ENCODE measurements around the gene PRKRA. TPM values are rescaled to one million over a fixed set of nuclear protein-coding genes. Genes with fewer than 3 reads are reported as not detected.

Gene PRKRA
- total RNA-seq, 6 experiments from 2014 or later, result 30.4 to 38.3 (median 33.7) TPM

DNA sequence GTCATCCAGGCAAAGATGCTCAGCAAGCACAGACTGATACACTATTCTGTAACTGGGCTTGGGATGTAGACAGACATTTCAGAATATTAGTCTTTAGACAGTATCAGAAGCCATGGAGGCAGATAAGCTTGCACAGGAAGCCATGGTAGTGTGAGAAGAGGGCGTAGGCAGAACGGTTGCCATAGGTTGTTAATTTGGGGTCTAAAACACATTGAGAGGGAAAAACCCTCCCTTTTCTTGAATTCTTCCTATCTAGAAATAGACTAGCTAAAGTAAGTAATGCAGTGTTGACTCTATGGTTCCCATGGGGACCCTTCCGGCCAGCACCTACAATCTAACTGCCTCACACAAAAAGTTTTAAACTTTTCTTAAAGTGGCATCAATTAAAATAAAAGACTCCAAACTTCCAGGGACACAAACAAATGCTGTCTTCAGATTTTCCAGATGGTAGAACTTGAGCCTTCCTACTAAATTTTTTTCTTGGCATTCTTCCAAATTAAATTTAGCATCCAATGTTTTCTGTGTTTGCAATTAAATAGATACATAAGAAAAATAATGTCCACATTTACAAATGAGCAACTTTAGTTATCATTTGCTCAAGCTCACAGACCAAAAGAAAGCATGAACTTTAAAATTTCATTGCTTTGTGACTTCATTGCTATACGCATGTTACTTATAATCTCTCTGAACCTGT, 1.9 kb downstream of the PRKRA start:
- no peaks in the 10 kb centered on the region for H3K9me3 Mint-ChIP-seq
- H3K36me3 Mint-ChIP-seq (ENCODE audit: low read depth), result peaks cover 22% of the 10 kb centered on the region
- peak overlapping the region; percentile 65 for H3K27ac Mint-ChIP-seq
- H3K27me3 Mint-ChIP-seq (ENCODE audit: insufficient read depth), result no peaks in the 10 kb centered on the region
- H3K4me1 Mint-ChIP-seq (ENCODE audit: low read depth), result peaks cover 34% of the 10 kb centered on the region
- TF ChIP-seq, protein P1, sequence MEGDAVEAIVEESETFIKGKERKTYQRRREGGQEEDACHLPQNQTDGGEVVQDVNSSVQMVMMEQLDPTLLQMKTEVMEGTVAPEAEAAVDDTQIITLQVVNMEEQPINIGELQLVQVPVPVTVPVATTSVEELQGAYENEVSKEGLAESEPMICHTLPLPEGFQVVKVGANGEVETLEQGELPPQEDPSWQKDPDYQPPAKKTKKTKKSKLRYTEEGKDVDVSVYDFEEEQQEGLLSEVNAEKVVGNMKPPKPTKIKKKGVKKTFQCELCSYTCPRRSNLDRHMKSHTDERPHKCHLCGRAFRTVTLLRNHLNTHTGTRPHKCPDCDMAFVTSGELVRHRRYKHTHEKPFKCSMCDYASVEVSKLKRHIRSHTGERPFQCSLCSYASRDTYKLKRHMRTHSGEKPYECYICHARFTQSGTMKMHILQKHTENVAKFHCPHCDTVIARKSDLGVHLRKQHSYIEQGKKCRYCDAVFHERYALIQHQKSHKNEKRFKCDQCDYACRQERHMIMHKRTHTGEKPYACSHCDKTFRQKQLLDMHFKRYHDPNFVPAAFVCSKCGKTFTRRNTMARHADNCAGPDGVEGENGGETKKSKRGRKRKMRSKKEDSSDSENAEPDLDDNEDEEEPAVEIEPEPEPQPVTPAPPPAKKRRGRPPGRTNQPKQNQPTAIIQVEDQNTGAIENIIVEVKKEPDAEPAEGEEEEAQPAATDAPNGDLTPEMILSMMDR (IDR thresholded peaks at IDR 0.05), result no peak
- peak overlapping the region; percentile 88 for H3K4me3 Mint-ChIP-seq
- DNase-seq, result no peak

GRCh38 chr2:178441426-178441825, 9.5 kb downstream of the PRKRA start:
- Mint-ChIP-seq H3K4me1 (ENCODE audit: low read depth) (no peaks in the 10 kb centered on the region), H3K4me3 (no peak overlapping the region), H3K27ac (no peak overlapping the region), H3K27me3 (ENCODE audit: insufficient read depth) (no peaks in the 10 kb centered on the region), H3K36me3 (ENCODE audit: low read depth) (peaks cover 30% of the 10 kb centered on the region), H3K9me3 (no peaks in the 10 kb centered on the region)
- no peak for DNase-seq
- TF ChIP-seq, protein P1 (IDR thresholded peaks at IDR 0.05), result no peak

DNA sequence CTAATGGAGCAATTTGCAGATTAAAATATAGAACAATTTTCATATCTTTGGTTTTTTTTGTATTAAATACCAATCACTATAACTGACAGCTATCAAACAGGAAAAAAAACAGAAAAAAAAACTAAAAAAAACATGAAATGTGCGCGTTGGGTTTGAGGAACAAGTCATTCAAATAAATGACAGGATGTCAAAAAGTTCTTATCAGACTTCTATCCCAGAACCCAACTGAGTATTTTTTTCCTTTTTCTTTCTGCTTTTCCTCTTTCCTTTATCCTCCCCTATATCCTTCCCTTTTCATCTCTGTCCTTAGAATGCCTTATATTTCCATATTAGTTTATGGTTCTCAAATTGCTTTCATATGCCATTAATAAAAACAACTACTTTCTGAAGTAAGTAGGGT, 14.3 kb downstream of the PRKRA start:
- no peaks in the 10 kb centered on the region for H3K4me1 Mint-ChIP-seq (ENCODE audit: low read depth)
- no peak overlapping the region for H3K27ac Mint-ChIP-seq
- no peaks in the 10 kb centered on the region for H3K27me3 Mint-ChIP-seq (ENCODE audit: insufficient read depth)
- no peak for DNase-seq
- H3K4me3 Mint-ChIP-seq, result no peak overlapping the region
- no peaks in the 10 kb centered on the region for H3K9me3 Mint-ChIP-seq
- TF ChIP-seq, protein P1 (IDR thresholded peaks at IDR 0.05), result no peak
- peaks cover 30% of the 10 kb centered on the region for H3K36me3 Mint-ChIP-seq (ENCODE audit: low read depth)

- peaks cover 34% of the 10 kb centered on the region for H3K36me3 Mint-ChIP-seq (ENCODE audit: low read depth)
These were observed 21.6 kb downstream of the PRKRA start for GRCh38 chr2:178429336-178429735.

DNA sequence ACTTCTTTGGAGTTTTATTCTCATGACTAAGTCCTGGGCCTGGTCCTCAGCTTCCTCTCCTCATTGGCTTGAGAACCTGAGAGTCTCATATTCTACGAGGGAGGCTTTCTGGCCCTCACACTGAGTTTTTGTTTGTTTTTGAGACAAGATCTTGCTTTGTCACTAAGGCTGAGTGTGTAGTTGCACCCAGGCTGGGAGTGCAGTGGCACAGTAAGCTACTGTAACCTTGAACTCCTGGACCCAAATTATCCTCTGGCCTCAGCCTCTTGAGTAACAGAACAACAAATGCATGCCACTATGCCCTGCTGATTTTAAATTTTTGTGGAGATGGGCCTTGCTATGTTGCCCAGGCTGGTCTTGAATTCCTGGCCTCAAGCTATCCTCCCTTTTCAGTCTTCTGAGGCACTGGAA, 22.6 kb downstream of the PRKRA start:
- TF ChIP-seq, protein P1 (IDR thresholded peaks at IDR 0.05), result no peak
- no peak overlapping the region for H3K27ac Mint-ChIP-seq
- no peak overlapping the region for H3K4me3 Mint-ChIP-seq

More at GRCh38 chr2:178429336-178429735, 21.6 kb downstream of the PRKRA start:
- H3K9me3 Mint-ChIP-seq, result no peaks in the 10 kb centered on the region; the same call in 1 of the 2 replicates
- no peak overlapping the region for H3K27ac Mint-ChIP-seq
- no peak overlapping the region for H3K4me3 Mint-ChIP-seq
- H3K27me3 Mint-ChIP-seq (ENCODE audit: insufficient read depth), result no peaks in the 10 kb centered on the region
- no peak for DNase-seq
- TF ChIP-seq, protein P1 (IDR thresholded peaks at IDR 0.05), result no peak
- H3K4me1 Mint-ChIP-seq (ENCODE audit: low read depth), result peaks cover 14% of the 10 kb centered on the region

More for the DNA sequence above, 22.6 kb downstream of the PRKRA start:
- Mint-ChIP-seq H3K27me3 (ENCODE audit: insufficient read depth) (no peaks in the 10 kb centered on the region), H3K36me3 (ENCODE audit: low read depth) (peaks cover 34% of the 10 kb centered on the region), H3K9me3 (no peaks in the 10 kb centered on the region; the same call in 1 of the 2 replicates), H3K4me1 (ENCODE audit: low read depth) (peaks cover 14% of the 10 kb centered on the region)
- DNase-seq, result no peak

Measured in HFFc6 (cell line).